Muscle of arm (tissue), 12 donors: ENCODE measurements around the gene STAT1. TPM values are rescaled to one million over a fixed set of nuclear protein-coding genes. Genes with fewer than 3 reads are reported as not detected.
"Not testable (repeated sequence)": the region's sequence is repeated elsewhere in the genome, so short reads cannot be mapped to it uniquely, and the experiment has no call there.

Experiments
- DNase-seq: peaks from one replicate; pipeline ENCODE4 v3.0.0-alpha.2; 2013
- polyA plus RNA-seq, 12 donors: library from polyadenylated mRNA; unstranded; fragments of 120-200 nt; gene quantifications; one replicate each; pipeline ENCODE4 v1.2.1, GENCODE V29; 2013; ENCODE audit not compliant: insufficient read length in 12 of 12

The STAT1 gene
- polyA plus RNA-seq, 12 donors: 30.2 to 60.0 (median 37.7) TPM; not detected in 1

- no peak for DNase-seq
Measured at GRCh38 chr2:190963088-190963487, 50.9 kb downstream of the STAT1 start.

GRCh38 chr2:190961918-190962487 is 52.0 kb downstream of the STAT1 start:
- no peak for DNase-seq

- not testable (repeated sequence) for DNase-seq
Measured at GRCh38 chr2:190961117-190961516, 52.9 kb downstream of the STAT1 start.

- no peak for DNase-seq
Measured at GRCh38 chr2:190959911-190960788, 53.8 kb downstream of the STAT1 start.

- DNase-seq: no peak
Measured at GRCh38 chr2:190953257-190953656, 60.7 kb downstream of the STAT1 start.

- DNase-seq: no peak
Measured at GRCh38 chr2:190950566-190950991, 63.4 kb downstream of the STAT1 start.

GRCh38 chr2:190948671-190949070 is 65.3 kb downstream of the STAT1 start:
- DNase-seq: no peak

- DNase-seq: no peak
Measured at GRCh38 chr2:190947711-190948251, 66.2 kb downstream of the STAT1 start.

GRCh38 chr2:190947141-190947540 is 66.8 kb downstream of the STAT1 start:
- DNase-seq: no peak

GRCh38 chr2:190943706-190944105 is 70.3 kb downstream of the STAT1 start:
- no peak for DNase-seq

- no peak for DNase-seq
Measured at GRCh38 chr2:190942697-190943096, 71.3 kb downstream of the STAT1 start.

GRCh38 chr2:190941571-190941970 is 72.4 kb downstream of the STAT1 start:
- DNase-seq: no peak

- no peak for DNase-seq
Measured at GRCh38 chr2:190940454-190940853, 73.5 kb downstream of the STAT1 start.

- no peak for DNase-seq
Measured at GRCh38 chr2:190938771-190939335, 75.1 kb downstream of the STAT1 start.

GRCh38 chr2:190935054-190935453 is 78.9 kb downstream of the STAT1 start:
- no peak for DNase-seq

GRCh38 chr2:190933361-190933760 is 80.6 kb downstream of the STAT1 start:
- DNase-seq: no peak

- DNase-seq: no peak
Measured at GRCh38 chr2:190932514-190932913, 81.5 kb downstream of the STAT1 start.

GRCh38 chr2:190930411-190930810 is 83.6 kb downstream of the STAT1 start:
- no peak for DNase-seq

- no peak for DNase-seq
Measured at GRCh38 chr2:190929919-190930318, 84.1 kb downstream of the STAT1 start.

GRCh38 chr2:190927301-190927700 is 86.7 kb downstream of the STAT1 start:
- DNase-seq: no peak

- DNase-seq: no peak
Measured at GRCh38 chr2:190922376-190922775, 91.6 kb downstream of the STAT1 start.

- no peak for DNase-seq
Measured at GRCh38 chr2:190920085-190920484, 93.9 kb downstream of the STAT1 start.
